Measurements from ENCODE around the gene IER5L. TPM values are rescaled to one million over a fixed set of nuclear protein-coding genes. Genes with fewer than 3 reads are reported as not detected.

IER5L gene
- polyA plus RNA-seq, 1 of the 3 experiments (the other 2 are of a cell fraction) = 16.2 TPM

DNA sequence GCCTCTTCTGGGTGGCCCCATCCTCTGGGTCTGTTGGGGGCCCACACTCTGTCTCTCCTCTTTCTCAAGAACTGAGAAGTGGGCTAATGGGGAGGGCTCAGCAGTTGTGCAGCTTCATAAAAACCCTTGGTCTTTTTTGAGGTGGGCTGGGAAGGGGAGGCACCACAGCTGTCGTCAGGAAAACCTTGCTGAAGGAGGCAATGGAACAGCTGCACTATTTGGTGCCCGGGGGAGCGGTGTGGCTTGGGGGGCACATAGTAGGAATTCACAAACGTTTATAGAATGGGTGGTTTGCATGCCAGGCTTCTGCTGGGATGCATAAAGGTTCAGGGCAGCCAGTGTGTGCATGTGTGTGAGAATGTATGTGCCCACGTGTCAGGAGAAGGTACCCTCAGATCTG lies 3.2 kb upstream of the IER5L start:
- H3K79me2 ChIP-seq (ENCODE audit: insufficient read depth) = peaks cover 15% of the 10 kb centered on the region
- WGBS (ENCODE audit: low lambda C conversion rate) = 70% methylated on average over 4 of the region's 5 CpGs
- peaks cover 6% of the 10 kb centered on the region for H3F3A ChIP-seq (replicated peaks; ENCODE audit: insufficient read depth)
- no peak for DNase-seq
- H3K4me1 ChIP-seq (ENCODE audit: control insufficient read depth in 1 of 2, insufficient read depth in 2 of 2, low read depth in 1 of 2, low read length in 1 of 2) = peaks cover 5 to 6% of the 10 kb centered on the region in 2 experiments; a peak in 2 of 4 replicates
- H3K9ac ChIP-seq = no peak overlapping the region
- POLR2A ChIA-PET = interaction anchor here (0.6 to 1.0 kb wide), 2 partner anchors 87 to 304 kb away, joined by 3 read pairs; no protein-coding TSS in a partner anchor
- no peaks in the 10 kb centered on the region for H3K9me2 ChIP-seq
- H3K9me3 ChIP-seq = no peaks in the 10 kb centered on the region
- H4K20me1 ChIP-seq (ENCODE audit: insufficient read depth) = peaks cover 14% of the 10 kb centered on the region
- H3K27ac ChIP-seq (ENCODE audit: low read depth in 2 of 2, low read length in 1 of 2) = no peak overlapping the region
- H2AFZ ChIP-seq (ENCODE audit: low read depth) = no peak overlapping the region
- H3K4me2 ChIP-seq = no peak overlapping the region
- H3K36me3 ChIP-seq (replicated peaks in 1 of 2; ENCODE audit: control insufficient read depth in 1 of 2, insufficient read depth in 2 of 2, low read length in 1 of 2) = peaks cover 0 to 7% of the 10 kb centered on the region in 2 experiments
- no peak overlapping the region for H3K4me3 ChIP-seq (ENCODE audit: low read depth in 2 of 2, low read length in 1 of 2)
- TF ChIP-seq GATA2 (CRISPR knock-in tag; IDR thresholded peaks at IDR 0.05) (no peak), SMC3 (IDR thresholded peaks at IDR 0.05; ENCODE audit: low read depth, low read length) (no peak), MXI1 (IDR thresholded peaks at IDR 0.05; ENCODE audit: low read depth, low read length) (no peak), SIN3A (IDR thresholded peaks at IDR 0.05; ENCODE audit: borderline replicate concordance, low read depth, low read length) (no peak), FOXJ3 (CRISPR knock-in tag; IDR thresholded peaks at IDR 0.05) (no peak), TCF12 (IDR thresholded peaks at IDR 0.05) (no peak), NFIC (IDR thresholded peaks at IDR 0.05; ENCODE audit: borderline replicate concordance) (no peak), JUND (IDR thresholded peaks at IDR 0.05) (no peak), EZH2phosphoT487 (IDR thresholded peaks at IDR 0.05; ENCODE audit: borderline replicate concordance, low read depth) (no peak), CHD2 (IDR thresholded peaks at IDR 0.05; ENCODE audit: low read length, partially characterized antibody) (no peak), MEF2A (IDR thresholded peaks at IDR 0.05; ENCODE audit: borderline replicate concordance, low read depth) (no peak), RCOR1 (IDR thresholded peaks at IDR 0.05; ENCODE audit: low read length) (no peak), POLR2AphosphoS5 (IDR thresholded peaks at IDR 0.05; ENCODE audit: low read depth, low read length) (no peak)
- TF ChIP-seq, protein P1, sequence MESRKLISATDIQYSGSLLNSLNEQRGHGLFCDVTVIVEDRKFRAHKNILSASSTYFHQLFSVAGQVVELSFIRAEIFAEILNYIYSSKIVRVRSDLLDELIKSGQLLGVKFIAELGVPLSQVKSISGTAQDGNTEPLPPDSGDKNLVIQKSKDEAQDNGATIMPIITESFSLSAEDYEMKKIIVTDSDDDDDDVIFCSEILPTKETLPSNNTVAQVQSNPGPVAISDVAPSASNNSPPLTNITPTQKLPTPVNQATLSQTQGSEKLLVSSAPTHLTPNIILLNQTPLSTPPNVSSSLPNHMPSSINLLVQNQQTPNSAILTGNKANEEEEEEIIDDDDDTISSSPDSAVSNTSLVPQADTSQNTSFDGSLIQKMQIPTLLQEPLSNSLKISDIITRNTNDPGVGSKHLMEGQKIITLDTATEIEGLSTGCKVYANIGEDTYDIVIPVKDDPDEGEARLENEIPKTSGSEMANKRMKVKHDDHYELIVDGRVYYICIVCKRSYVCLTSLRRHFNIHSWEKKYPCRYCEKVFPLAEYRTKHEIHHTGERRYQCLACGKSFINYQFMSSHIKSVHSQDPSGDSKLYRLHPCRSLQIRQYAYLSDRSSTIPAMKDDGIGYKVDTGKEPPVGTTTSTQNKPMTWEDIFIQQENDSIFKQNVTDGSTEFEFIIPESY (IDR thresholded peaks at IDR 0.05; ENCODE audit: borderline replicate concordance, low read depth) = no peak
- TF ChIP-seq, protein P2, sequence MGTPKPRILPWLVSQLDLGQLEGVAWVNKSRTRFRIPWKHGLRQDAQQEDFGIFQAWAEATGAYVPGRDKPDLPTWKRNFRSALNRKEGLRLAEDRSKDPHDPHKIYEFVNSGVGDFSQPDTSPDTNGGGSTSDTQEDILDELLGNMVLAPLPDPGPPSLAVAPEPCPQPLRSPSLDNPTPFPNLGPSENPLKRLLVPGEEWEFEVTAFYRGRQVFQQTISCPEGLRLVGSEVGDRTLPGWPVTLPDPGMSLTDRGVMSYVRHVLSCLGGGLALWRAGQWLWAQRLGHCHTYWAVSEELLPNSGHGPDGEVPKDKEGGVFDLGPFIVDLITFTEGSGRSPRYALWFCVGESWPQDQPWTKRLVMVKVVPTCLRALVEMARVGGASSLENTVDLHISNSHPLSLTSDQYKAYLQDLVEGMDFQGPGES (IDR thresholded peaks at IDR 0.05; ENCODE audit: low read depth, low read length) = no peak
- TF ChIP-seq, protein P3, sequence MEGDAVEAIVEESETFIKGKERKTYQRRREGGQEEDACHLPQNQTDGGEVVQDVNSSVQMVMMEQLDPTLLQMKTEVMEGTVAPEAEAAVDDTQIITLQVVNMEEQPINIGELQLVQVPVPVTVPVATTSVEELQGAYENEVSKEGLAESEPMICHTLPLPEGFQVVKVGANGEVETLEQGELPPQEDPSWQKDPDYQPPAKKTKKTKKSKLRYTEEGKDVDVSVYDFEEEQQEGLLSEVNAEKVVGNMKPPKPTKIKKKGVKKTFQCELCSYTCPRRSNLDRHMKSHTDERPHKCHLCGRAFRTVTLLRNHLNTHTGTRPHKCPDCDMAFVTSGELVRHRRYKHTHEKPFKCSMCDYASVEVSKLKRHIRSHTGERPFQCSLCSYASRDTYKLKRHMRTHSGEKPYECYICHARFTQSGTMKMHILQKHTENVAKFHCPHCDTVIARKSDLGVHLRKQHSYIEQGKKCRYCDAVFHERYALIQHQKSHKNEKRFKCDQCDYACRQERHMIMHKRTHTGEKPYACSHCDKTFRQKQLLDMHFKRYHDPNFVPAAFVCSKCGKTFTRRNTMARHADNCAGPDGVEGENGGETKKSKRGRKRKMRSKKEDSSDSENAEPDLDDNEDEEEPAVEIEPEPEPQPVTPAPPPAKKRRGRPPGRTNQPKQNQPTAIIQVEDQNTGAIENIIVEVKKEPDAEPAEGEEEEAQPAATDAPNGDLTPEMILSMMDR (IDR thresholded peaks at IDR 0.05) = no peak
- TF ChIP-seq, protein P4, sequence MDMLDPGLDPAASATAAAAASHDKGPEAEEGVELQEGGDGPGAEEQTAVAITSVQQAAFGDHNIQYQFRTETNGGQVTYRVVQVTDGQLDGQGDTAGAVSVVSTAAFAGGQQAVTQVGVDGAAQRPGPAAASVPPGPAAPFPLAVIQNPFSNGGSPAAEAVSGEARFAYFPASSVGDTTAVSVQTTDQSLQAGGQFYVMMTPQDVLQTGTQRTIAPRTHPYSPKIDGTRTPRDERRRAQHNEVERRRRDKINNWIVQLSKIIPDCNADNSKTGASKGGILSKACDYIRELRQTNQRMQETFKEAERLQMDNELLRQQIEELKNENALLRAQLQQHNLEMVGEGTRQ (IDR thresholded peaks at IDR 0.05; ENCODE audit: borderline replicate concordance, low read depth, low read length) = no peak
- H3K27me3 ChIP-seq (ENCODE audit: insufficient read depth) = no peaks in the 10 kb centered on the region
- CTCF ChIA-PET = no interaction called here

Measured in SK-N-SH (cell line).